Upper lobe of left lung (tissue), 6 donors: ENCODE results near the gene COL23A1. TPM values are rescaled to one million over a fixed set of nuclear protein-coding genes. Genes with fewer than 3 reads are reported as not detected.

Experiments used
- ATAC-seq, 2 donors: fragments of 200-7000 bp; cut with Tn5 transposase; one replicate each; pipeline ENCODE4 v1.9.1; 2022; ENCODE audit warnings: mild to moderate bottlenecking in 2 of 2, moderate library complexity in 2 of 2; ENCODE audit not compliant: low FRiP score in 2 of 2
- DNase-seq, 2 donors: peaks; one replicate each; pipeline ENCODE4 v3.0.0-alpha.2; 2019 to 2020
- H3K27ac ChIP-seq, 4 donors: fragments of 200-600 bp; sonication (generic); one replicate each; pipeline ENCODE4 v1.5.1; 2016 to 2019
- H3K27me3 ChIP-seq, 4 donors: fragments of 200-600 bp; sonication (generic); one replicate each; pipeline ENCODE4 v1.5.1; 2017 to 2019
- H3K36me3 ChIP-seq, 4 donors: fragments of 200-600 bp; sonication (generic); one replicate each; pipeline ENCODE4 v1.5.1; 2016 to 2019
- H3K4me1 ChIP-seq, 4 donors: fragments of 200-600 bp; sonication (generic); one replicate each; pipeline ENCODE4 v1.5.1; 2018 to 2019
- H3K4me3 ChIP-seq, 4 donors: fragments of 200-600 bp; sonication (generic); one replicate each; pipeline ENCODE4 v1.5.1; 2017 to 2019; ENCODE audit warnings: mild to moderate bottlenecking in 2 of 4, moderate library complexity in 1 of 4
- H3K9me3 ChIP-seq, 4 donors: fragments of 200-600 bp; sonication (generic); one replicate each; pipeline ENCODE4 v1.5.1; 2018 to 2019
- CTCF ChIP-seq, 6 experiments: fragments of 450-650 bp in 4 of 6; fragments of 200-600 bp in 2 of 6; sonication (generic) in 2 of 6; IDR thresholded peaks; one replicate each; pipeline ENCODE4 v1.5.1; 2016 to 2019; ENCODE audit warnings: antibody characterized with exemption in 6 of 6
- EP300 ChIP-seq, 4 donors: sonication (generic); formaldehyde crosslinking; IDR thresholded peaks; one replicate each; pipeline ENCODE4 v1.5.1; 2017; ENCODE audit warnings: antibody characterized with exemption in 4 of 4, control low read depth in 2 of 4
- POLR2A ChIP-seq, 4 donors: fragments of 450-650 bp; IDR thresholded peaks; one replicate each; pipeline ENCODE4 v1.5.1; 2016 to 2017; ENCODE audit warnings: antibody characterized with exemption in 4 of 4, mild to moderate bottlenecking in 2 of 4
- POLR2AphosphoS5 ChIP-seq, 2 donors: sonication (generic); formaldehyde crosslinking; IDR thresholded peaks; one replicate each; pipeline ENCODE4 v1.5.1; 2017; ENCODE audit warnings: antibody characterized with exemption in 2 of 2
- WGBS, 2 donors: methylation state at CpG; one replicate each; pipeline ENCODE4 v1.1.5; 2017 to 2018; 5-methylcytosine and 5-hydroxymethylcytosine counted together
- total RNA-seq, 6 donors: library from RNA; depleted of rRNA in 4 of 6; stranded (reverse); fragments of >200 nt in 4 of 6; gene quantifications; one replicate each; pipeline versions ENCODE4 v1.1.0 to v1.2.1, GENCODE V29; 2016 to 2021
- donor health status: DM: no; HTN: no; CAD: no; lungs with moderate emphysema.
- donor health status: DM: no; HTN: yes; CAD: no; lungs with severe emphysema.

COL23A1 gene
- total RNA-seq, 6 donors from 2014 or later, result 0.61 to 3.1 (median 1.5) TPM

DNA sequence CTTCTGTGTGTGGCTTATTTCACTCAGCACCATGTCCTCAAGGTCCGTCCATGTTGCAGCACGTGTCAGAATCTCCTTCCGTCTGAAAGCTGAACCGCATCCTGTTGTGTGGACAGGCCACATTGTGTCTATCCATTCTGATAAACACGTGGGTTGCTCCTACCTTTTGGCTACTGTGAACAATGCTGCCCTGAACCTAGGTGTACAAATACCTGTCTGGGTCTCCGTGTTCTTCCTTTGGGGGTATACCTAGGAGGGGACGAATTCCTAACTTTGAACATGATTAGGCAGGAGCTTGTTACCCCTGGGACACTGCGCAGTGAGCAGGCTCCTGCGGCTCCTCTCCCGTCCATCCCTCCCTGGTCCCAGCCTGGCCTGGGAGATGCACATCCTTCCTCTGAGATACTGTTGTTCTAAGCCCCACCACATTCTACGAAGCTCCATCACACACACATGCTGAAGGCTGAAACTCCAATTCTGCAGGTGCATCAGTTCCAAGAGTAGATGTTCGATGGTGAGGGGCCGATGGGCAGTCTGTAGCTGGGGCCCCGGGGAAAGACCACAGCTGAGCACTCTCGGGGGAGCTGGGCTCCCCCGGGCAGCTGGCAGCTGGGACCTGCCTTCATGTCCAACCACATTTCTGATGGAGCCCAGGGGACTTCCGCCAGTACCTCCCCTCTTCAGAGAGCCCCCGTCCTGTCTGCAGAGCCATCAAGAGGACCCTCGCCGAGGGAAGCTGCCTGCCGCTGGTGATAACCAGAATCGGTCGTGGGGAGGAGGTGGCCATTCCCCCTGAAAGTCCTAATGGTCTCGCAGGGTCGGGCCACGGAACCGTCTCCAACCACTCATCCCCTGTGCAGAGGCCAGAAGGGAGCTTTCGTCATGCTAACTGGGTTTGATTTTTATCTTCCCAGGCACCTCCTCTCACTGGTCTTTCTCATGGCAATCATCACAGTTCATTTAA, 120.9 kb downstream of the COL23A1 start:
- Histone ChIP-seq H3K4me3 (no peak overlapping the region), H3K9me3 (no peaks in the 10 kb centered on the region), H3K4me1 (peaks cover 19 to 27% (median 22%) of the 10 kb centered on the region in 4 donors), H3K27ac (no peak overlapping the region), H3K36me3 (no peaks in the 10 kb centered on the region), H3K27me3 (no peaks in the 10 kb centered on the region)
- ATAC-seq, result no peak
- DNase-seq, result no peak
- no peak for TF ChIP-seq EP300 (IDR thresholded peaks at IDR 0.05)
- TF ChIP-seq POLR2AphosphoS5 (IDR thresholded peaks at IDR 0.05), result no peak
- no peak for TF ChIP-seq CTCF (IDR thresholded peaks at IDR 0.05)
- no peak for TF ChIP-seq POLR2A (IDR thresholded peaks at IDR 0.05)
- 78 to 85% methylated on average over 24 to 28 of the region's 28 CpGs for WGBS, 2 donors

DNA sequence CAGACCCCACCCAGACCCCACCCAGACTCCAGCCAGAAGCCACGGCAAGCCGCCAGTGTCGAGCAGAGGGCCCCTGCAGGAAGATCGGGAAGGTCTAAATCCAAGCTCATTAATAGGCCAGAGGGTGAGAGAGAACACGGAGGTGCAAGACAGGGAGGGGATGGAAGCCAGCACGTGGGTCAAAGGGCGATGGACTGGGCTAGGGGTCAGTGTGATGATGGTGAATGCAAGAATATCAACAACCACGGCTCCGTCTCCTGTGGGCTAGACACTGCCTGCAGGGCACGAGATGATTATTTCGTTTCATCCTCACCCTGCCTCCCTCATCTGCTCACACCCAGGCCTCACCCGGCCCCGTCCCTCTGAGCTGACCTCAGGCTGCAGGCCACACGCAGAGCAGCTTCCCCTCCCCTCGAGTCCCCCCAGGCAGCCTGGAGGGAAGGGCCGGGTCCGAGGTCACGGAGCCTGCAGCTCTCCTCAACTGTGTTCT, 122.0 kb downstream of the COL23A1 start:
- peaks cover 19 to 27% (median 22%) of the 10 kb centered on the region in 4 donors for H3K4me1 ChIP-seq
- H3K27me3 ChIP-seq, result no peaks in the 10 kb centered on the region
- TF ChIP-seq POLR2A (IDR thresholded peaks at IDR 0.05) (no peak), POLR2AphosphoS5 (IDR thresholded peaks at IDR 0.05) (no peak), EP300 (IDR thresholded peaks at IDR 0.05) (no peak), CTCF (IDR thresholded peaks at IDR 0.05) (no peak)
- H3K27ac ChIP-seq, result peak overlapping the region; percentile 21 to 79 (median 74)
- DNase-seq, result no peak
- peak overlapping the region in 2 of 4 donors; percentile 10 to 21 for H3K4me3 ChIP-seq
- ATAC-seq, result peak in 1 of 2 donors; percentile 2
- H3K36me3 ChIP-seq, result no peaks in the 10 kb centered on the region
- no peaks in the 10 kb centered on the region for H3K9me3 ChIP-seq
- 45 to 63% methylated on average over 16 to 18 of the region's 18 CpGs for WGBS, 2 donors

GRCh38 chr5:178467568-178468195, 122.5 kb downstream of the COL23A1 start:
- H3K9me3 ChIP-seq, result no peaks in the 10 kb centered on the region
- TF ChIP-seq POLR2AphosphoS5 (IDR thresholded peaks at IDR 0.05) (peak; percentile 39 to 61), EP300 (IDR thresholded peaks at IDR 0.05) (no peak)
- H3K4me1 ChIP-seq, result peaks cover 19 to 27% (median 22%) of the 10 kb centered on the region in 4 donors
- ATAC-seq (peak; percentile 68 to 74), DNase-seq (peak in 1 of 2 donors; percentile 74)
- WGBS, 2 donors, result 33 to 35% methylated on average over 19 of the region's 19 CpGs
- peak overlapping the region; percentile 29 to 79 (median 74) for H3K27ac ChIP-seq
- H3K27me3 ChIP-seq, result no peaks in the 10 kb centered on the region
- peak overlapping the region in 2 of 4 donors; percentile 10 to 21 for H3K4me3 ChIP-seq
- no peaks in the 10 kb centered on the region for H3K36me3 ChIP-seq

- no peaks in the 10 kb centered on the region for H3K36me3 ChIP-seq
- no peak for DNase-seq
- peak overlapping the region; percentile 29 to 79 (median 74) for H3K27ac ChIP-seq
- H3K4me1 ChIP-seq, result peaks cover 19 to 27% (median 22%) of the 10 kb centered on the region in 4 donors
- 34 to 35% methylated on average over 7 of the region's 7 CpGs for WGBS, 2 donors
- no peak overlapping the region for H3K4me3 ChIP-seq
- H3K9me3 ChIP-seq, result no peaks in the 10 kb centered on the region
- TF ChIP-seq POLR2AphosphoS5 (IDR thresholded peaks at IDR 0.05), result no peak
- TF ChIP-seq EP300 (IDR thresholded peaks at IDR 0.05), result no peak
- TF ChIP-seq CTCF (IDR thresholded peaks at IDR 0.05), result no peak
- no peak for TF ChIP-seq POLR2A (IDR thresholded peaks at IDR 0.05)
- no peaks in the 10 kb centered on the region for H3K27me3 ChIP-seq
- ATAC-seq, result no peak
Observed at GRCh38 chr5:178467205-178467567, 123.0 kb downstream of the COL23A1 start.

DNA sequence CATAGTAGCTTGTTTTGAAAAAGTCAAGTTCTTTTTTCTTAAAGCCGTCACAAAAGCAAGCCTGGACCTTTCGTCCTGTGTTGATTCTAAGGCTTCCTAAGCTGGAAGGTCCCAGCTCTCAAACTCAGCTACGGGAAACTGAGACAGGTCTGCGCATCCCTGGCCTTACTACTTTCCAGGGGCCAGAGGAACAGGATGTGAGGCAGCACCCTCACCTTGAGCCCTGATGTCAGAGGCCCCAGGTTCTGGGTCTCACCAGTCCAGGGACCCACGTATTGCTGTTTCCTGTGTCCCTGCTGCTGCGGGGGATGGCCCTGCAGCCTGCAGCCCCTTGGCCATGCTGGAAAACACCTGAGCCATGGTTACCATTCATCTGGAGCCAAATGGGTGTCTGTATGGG, 123.9 kb downstream of the COL23A1 start:
- peak overlapping the region in 1 of 4 donors; percentile 72 for H3K27ac ChIP-seq
- H3K4me3 ChIP-seq, result no peak overlapping the region
- H3K36me3 ChIP-seq, result no peaks in the 10 kb centered on the region
- ATAC-seq, result no peak
- H3K9me3 ChIP-seq, result no peaks in the 10 kb centered on the region
- H3K27me3 ChIP-seq, result no peaks in the 10 kb centered on the region
- no peak for TF ChIP-seq CTCF (IDR thresholded peaks at IDR 0.05)
- no peak for TF ChIP-seq EP300 (IDR thresholded peaks at IDR 0.05)
- TF ChIP-seq POLR2AphosphoS5 (IDR thresholded peaks at IDR 0.05), result no peak
- TF ChIP-seq POLR2A (IDR thresholded peaks at IDR 0.05), result no peak
- DNase-seq, result no peak
- peaks cover 21 to 29% (median 23%) of the 10 kb centered on the region in 4 donors for H3K4me1 ChIP-seq
- WGBS, 2 donors, result 90 to 95% methylated on average over 6 of the region's 6 CpGs
